Stimulated activated CD8-positive, alpha-beta memory T cell treated with anti-CD3 and anti-CD28 coated beads, Interleukin-12 subunit alpha, Interleukin-12 subunit beta, amount 100 ng/mL, for 24 hours (primary cell): ENCODE data around the gene PHKA1.
A peak's percentile ranks its signal among the peaks of the same experiment; 100 is the strongest.
"Not testable (repeated sequence)": the region's sequence is repeated elsewhere in the genome, so short reads cannot be mapped to it uniquely, and the experiment has no call there.

Source experiments
- DNase-seq: peaks from one replicate; pipeline ENCODE4 v3.0.0-alpha.2; 2020; ENCODE audit errors: extremely low read depth

PHKA1 gene

DNA sequence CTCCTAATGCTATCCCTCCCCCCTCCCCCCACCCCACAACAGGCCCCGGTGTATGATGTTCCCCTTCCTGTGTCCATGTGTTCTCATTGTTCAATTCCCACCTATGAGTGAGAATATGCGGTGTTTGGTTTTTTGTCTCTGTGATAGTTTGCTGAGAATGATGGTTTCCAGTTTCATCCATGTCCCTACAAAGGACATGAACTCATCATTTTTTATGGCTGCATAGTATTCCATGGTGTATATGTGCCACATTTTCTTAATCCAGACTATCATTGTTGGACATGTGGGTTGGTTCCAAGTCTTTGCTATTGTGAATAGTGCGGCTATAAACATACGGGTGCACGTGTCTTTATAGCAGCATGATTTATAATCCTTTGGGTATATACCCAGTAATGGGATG lies 44.6 kb downstream of the PHKA1 start:
- not testable (repeated sequence) for DNase-seq

- DNase-seq: no peak
Measured at GRCh38 chrX:72666451-72666850, 47.7 kb downstream of the PHKA1 start.

DNA sequence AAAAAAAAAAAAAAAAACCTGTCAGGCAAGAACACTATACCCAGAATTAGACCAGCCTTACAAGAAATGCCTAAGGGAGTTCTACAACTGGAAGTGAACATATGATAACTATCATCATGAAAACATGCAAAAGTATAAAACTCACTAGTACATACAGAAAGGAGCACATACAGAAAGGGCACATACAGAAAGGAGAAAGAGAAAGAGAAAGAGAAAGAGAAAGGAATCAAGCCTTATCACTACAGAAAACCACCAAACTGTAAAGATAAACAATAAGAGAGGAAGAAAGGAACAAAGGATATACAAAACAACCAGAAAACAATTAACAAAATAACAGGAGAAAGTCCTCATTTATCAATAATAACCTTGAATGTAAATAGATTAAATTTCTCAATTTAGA lies 50.4 kb downstream of the PHKA1 start:
- no peak for DNase-seq

GRCh38 chrX:72662020-72662747 lies 51.9 kb downstream of the PHKA1 start:
- no peak for DNase-seq

GRCh38 chrX:72659723-72660122 lies 54.4 kb downstream of the PHKA1 start:
- no peak for DNase-seq

DNA sequence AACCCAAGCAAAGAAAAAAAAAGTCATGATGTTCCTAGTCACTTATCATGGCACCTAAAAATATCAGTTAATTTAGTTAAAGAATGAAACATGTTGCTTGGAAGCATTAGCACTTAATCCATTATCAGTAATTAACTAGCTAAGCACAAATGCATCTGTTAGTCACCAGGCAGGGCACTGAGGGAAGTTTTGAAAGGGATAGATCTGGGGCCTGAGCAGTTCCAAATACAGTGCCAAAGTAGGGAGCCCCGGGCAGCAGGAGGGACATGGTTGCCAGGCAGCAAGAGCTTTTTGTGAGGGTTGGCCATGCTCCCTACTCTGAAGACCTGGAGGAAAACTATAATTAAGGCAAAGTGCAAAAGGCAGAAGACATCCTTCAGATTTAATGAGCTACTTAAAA lies 62.0 kb downstream of the PHKA1 start:
- DNase-seq: no peak

DNA sequence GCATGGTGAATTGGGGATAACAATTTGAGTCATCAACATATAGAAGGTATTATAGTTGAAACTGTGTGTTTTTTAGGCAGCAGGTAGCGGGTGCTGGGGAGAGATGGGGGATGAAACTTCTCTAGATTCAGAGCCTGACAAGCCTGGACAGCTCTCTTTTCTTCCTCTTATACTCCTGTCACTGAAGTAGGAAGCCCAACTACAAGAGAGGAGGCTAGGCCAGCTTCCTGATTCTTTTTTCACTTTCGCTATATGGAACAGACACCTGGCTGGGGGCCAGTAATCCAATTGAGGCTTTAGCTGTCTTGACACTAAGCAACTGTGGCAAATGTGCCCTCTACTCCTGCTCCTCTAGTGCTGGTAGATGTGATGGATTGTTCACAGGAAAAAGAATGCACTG lies 69.2 kb downstream of the PHKA1 start:
- DNase-seq: no peak

- DNase-seq: no peak
Measured at GRCh38 chrX:72641611-72642010, 72.5 kb downstream of the PHKA1 start.

- DNase-seq: no peak
Measured at GRCh38 chrX:72635930-72636329, 78.2 kb downstream of the PHKA1 start.

DNA sequence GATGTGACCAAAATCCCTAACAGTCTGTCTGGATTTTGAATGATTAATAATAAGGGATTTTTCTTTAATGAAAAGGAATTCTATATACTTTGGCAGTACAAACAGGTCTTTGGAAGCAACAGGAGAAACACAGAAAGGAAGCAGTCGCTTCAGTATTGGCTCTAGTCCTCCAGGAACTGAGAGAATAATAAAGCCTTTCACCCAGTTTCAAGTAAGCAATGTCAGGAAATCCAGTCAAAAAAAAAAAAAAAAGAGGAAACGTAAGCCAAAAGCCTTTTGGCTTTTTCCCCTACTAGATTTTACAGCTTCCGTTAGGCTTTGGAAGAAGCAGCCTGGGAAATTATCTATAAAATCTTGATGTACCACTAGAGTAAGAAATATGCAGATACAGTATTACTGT lies 79.8 kb downstream of the PHKA1 start:
- no peak for DNase-seq

GRCh38 chrX:72630185-72630584 lies 83.9 kb downstream of the PHKA1 start:
- no peak for DNase-seq

GRCh38 chrX:72624194-72624593 lies 89.9 kb downstream of the PHKA1 start:
- DNase-seq: no peak

- no peak for DNase-seq
Measured at GRCh38 chrX:72621625-72622485, 92.3 kb downstream of the PHKA1 start.

- no peak for DNase-seq
Measured at GRCh38 chrX:72621163-72621562, 92.9 kb downstream of the PHKA1 start.

DNA sequence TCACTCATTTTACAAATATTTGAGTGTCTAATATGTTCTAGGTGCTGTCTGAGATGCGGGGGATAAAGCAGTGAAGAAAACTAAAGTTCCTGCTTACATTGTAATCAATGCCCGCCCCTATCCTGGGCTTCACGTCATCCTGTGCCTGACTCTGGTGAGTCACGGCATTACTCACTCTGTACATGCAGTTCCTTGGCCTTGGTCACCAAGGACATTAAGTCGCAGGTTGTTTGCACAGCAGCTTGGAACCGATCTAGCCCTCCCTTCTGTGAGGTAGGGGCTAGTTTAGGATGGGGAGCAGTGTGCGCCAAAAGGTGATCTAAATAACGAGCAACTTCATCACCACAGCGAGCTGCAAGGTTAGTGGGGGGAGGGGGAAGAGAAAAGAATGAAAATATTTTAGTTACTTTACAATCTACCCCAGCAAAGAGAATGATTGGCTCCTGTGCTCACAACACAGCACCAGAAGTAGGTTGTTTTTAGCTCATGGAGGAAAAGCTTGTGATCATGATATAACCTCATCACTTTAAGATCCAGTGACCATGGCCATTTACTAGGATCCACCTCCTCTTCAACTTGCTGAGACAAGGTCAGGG lies 93.5 kb downstream of the PHKA1 start:
- DNase-seq: peak; percentile 7

DNA sequence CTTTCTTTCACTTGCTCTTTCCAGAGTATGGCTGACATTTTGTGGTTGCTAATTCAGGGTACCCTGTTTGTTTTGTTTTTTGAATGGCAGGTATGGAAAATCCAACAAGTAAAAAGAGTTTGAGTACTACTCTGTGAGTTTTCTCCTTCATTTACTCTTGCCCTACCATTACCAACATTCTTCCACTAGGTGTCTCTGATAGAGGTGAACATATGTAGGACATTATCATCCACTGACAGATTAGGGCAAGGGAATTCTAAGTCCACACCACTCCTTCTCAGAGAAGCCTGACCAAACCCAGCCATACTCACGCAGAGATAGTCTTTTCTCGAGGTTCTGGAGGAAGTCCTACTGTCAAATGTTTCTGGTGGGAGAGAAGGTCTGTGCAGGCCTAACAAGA lies 104.8 kb downstream of the PHKA1 start:
- no peak for DNase-seq

- no peak for DNase-seq
Measured at GRCh38 chrX:72604705-72605104, 109.4 kb downstream of the PHKA1 start.

DNA sequence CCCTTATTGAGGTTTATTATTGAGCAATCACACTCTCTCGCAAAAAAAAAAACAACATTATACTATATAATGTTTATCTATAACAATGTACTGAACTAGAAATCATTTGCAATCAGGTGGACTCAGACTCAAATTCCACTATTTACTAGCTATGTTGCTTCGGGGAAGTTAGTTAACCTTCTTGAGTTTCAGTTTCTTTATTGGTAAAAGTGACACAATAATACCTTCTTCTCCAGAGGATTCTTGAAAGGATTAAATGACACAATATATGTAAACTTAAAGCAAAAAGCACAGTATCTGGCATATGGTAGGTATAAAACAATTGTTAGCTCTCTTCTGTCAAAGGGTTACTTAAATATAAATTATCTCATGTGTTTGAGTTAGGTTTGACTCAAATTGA lies 110.0 kb downstream of the PHKA1 start:
- no peak for DNase-seq

GRCh38 chrX:72591038-72591437 lies 123.1 kb downstream of the PHKA1 start:
- not testable (repeated sequence) for DNase-seq

GRCh38 chrX:72584163-72584562 lies 129.9 kb downstream of the PHKA1 start:
- no peak for DNase-seq

GRCh38 chrX:72576141-72576894 lies 137.8 kb downstream of the PHKA1 start:
- DNase-seq: no peak

DNA sequence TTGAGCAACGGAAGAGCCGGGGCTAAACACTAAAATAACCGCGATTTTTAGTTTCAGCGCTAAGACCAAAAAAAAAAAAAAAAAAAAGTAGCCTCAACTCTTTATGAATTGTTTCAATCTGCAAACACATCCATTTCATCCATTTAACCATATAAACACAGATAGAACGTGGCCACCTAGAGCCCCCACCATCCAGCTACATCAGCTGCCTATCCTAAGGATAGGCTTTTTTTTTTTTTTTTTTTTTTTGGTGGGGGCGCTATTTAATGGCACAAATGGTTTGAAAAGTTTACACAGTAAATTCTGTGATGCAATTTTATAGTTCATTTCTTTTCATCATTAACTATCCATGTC lies 141.0 kb downstream of the PHKA1 start:
- no peak for DNase-seq
